ENCODE data around the gene CFAP43. TPM values are rescaled to one million over a fixed set of nuclear protein-coding genes. Genes with fewer than 3 reads are reported as not detected.

The CFAP43 gene
- total RNA-seq, 1 donor from 2014 or later, result not detected

GRCh38 chr10:104090611-104091010, 141.6 kb downstream of the CFAP43 start:
- Mint-ChIP-seq H3K4me3 (ENCODE audit: unreplicated experiment) (no peak overlapping the region), H3K27me3 (ENCODE audit: unreplicated experiment) (peaks cover 1% of the 10 kb centered on the region), H3K27ac (ENCODE audit: unreplicated experiment) (no peak overlapping the region), H3K9me3 (ENCODE audit: unreplicated experiment) (peaks cover 9% of the 10 kb centered on the region), H3K36me3 (ENCODE audit: unreplicated experiment) (no peaks in the 10 kb centered on the region), H3K4me1 (ENCODE audit: unreplicated experiment) (peaks cover 4% of the 10 kb centered on the region)
- TF ChIP-seq CTCF (IDR thresholded peaks at IDR 0.05), result no peak
- DNase-seq (ENCODE audit: extremely low spot score, unreplicated experiment), result no peak

GRCh38 chr10:104089621-104090020, 142.5 kb downstream of the CFAP43 start:
- Mint-ChIP-seq H3K9me3 (ENCODE audit: unreplicated experiment) (peaks cover 9% of the 10 kb centered on the region), H3K27ac (ENCODE audit: unreplicated experiment) (no peak overlapping the region), H3K36me3 (ENCODE audit: unreplicated experiment) (no peaks in the 10 kb centered on the region), H3K4me1 (ENCODE audit: unreplicated experiment) (peaks cover 4% of the 10 kb centered on the region), H3K27me3 (ENCODE audit: unreplicated experiment) (peaks cover 2% of the 10 kb centered on the region), H3K4me3 (ENCODE audit: unreplicated experiment) (no peak overlapping the region)
- no peak for DNase-seq (ENCODE audit: extremely low spot score, unreplicated experiment)
- TF ChIP-seq CTCF (IDR thresholded peaks at IDR 0.05), result no peak

- H3K27me3 Mint-ChIP-seq (ENCODE audit: unreplicated experiment), result peaks cover 4% of the 10 kb centered on the region
- no peak for DNase-seq (ENCODE audit: extremely low spot score, unreplicated experiment)
- TF ChIP-seq CTCF (IDR thresholded peaks at IDR 0.05), result no peak
- no peaks in the 10 kb centered on the region for H3K36me3 Mint-ChIP-seq (ENCODE audit: unreplicated experiment)
- no peak overlapping the region for H3K4me3 Mint-ChIP-seq (ENCODE audit: unreplicated experiment)
- H3K9me3 Mint-ChIP-seq (ENCODE audit: unreplicated experiment), result peaks cover 2% of the 10 kb centered on the region
- no peak overlapping the region for H3K27ac Mint-ChIP-seq (ENCODE audit: unreplicated experiment)
- H3K4me1 Mint-ChIP-seq (ENCODE audit: unreplicated experiment), result peaks cover 4% of the 10 kb centered on the region
Observed at GRCh38 chr10:104088239-104088638, 143.9 kb downstream of the CFAP43 start.

GRCh38 chr10:104085801-104086400, 146.3 kb downstream of the CFAP43 start, which contains the start of gene COL17A1:
TSS of gene COL17A1 (minus strand) at chr10:104085880. CDS start at chr10:104080673, 5,207 bp downstream.
- Mint-ChIP-seq H3K27ac (ENCODE audit: unreplicated experiment) (no peak within 1 kb of the TSS), H3K4me3 (ENCODE audit: unreplicated experiment) (no peak within 1 kb of the TSS)

More at GRCh38 chr10:104085801-104086400, 146.3 kb downstream of the CFAP43 start, which contains the start of gene COL17A1:
- Mint-ChIP-seq H3K9me3 (ENCODE audit: unreplicated experiment) (no peaks in the 10 kb centered on the region), H3K27me3 (ENCODE audit: unreplicated experiment) (peaks cover 4% of the 10 kb centered on the region), H3K36me3 (ENCODE audit: unreplicated experiment) (no peaks in the 10 kb centered on the region), H3K4me1 (ENCODE audit: unreplicated experiment) (peaks cover 4% of the 10 kb centered on the region)
- no peak for TF ChIP-seq CTCF (IDR thresholded peaks at IDR 0.05)
- DNase-seq (ENCODE audit: extremely low spot score, unreplicated experiment), result no peak
